GM12874 (cell line): ENCODE measurements around the gene CDK6.

Experiments
- TF ChIP-seq, protein P1 (sequence below): IDR thresholded peaks from 2 replicates; pipeline ENCODE4 v1.5.1; 2011; ENCODE audit warnings: low read depth, mild to moderate bottlenecking, control low read depth, low read length, moderate library complexity; ENCODE audit not compliant: insufficient read depth

CDK6 gene

DNA sequence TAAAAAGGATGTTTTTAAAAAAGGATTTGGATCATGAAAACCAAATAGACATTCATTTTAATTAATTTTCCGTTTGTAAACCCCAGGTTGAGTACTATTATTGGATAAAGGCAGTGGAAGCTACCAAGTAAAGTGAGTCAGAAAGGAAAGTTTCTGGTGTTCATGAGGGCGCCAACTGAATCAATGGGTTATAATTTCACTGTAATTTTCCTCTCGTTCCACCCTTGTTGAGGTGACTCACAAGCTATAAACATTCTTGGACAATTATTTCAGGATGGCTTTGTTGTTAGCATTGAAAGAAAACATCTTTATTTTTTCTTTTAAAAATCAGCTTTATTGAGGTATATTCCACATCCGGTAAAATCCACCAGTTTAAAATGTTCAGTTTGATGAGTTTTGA is 241.1 kb downstream of the CDK6 start:
- TF ChIP-seq, protein P1, sequence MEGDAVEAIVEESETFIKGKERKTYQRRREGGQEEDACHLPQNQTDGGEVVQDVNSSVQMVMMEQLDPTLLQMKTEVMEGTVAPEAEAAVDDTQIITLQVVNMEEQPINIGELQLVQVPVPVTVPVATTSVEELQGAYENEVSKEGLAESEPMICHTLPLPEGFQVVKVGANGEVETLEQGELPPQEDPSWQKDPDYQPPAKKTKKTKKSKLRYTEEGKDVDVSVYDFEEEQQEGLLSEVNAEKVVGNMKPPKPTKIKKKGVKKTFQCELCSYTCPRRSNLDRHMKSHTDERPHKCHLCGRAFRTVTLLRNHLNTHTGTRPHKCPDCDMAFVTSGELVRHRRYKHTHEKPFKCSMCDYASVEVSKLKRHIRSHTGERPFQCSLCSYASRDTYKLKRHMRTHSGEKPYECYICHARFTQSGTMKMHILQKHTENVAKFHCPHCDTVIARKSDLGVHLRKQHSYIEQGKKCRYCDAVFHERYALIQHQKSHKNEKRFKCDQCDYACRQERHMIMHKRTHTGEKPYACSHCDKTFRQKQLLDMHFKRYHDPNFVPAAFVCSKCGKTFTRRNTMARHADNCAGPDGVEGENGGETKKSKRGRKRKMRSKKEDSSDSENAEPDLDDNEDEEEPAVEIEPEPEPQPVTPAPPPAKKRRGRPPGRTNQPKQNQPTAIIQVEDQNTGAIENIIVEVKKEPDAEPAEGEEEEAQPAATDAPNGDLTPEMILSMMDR, result no peak

DNA sequence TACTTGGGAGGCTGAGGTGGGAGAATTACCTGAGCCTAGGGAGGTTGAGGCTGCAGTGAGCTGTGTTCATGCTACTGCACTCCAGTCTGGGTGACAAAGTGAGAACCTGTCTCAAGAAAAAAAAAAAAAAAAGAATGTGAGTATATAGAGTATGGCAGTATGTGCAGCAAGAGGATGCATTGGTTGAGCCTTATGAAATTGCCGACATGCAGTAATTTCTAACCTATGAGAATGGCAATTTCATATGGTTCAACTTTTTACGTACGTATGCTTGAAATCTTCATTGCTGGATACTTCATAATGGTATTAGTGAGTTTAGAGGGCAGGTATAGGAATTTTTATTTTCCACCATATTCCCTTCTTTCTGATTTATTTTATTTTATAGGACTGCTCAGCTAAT is 241.6 kb downstream of the CDK6 start:
- TF ChIP-seq, protein P1, result no peak

DNA sequence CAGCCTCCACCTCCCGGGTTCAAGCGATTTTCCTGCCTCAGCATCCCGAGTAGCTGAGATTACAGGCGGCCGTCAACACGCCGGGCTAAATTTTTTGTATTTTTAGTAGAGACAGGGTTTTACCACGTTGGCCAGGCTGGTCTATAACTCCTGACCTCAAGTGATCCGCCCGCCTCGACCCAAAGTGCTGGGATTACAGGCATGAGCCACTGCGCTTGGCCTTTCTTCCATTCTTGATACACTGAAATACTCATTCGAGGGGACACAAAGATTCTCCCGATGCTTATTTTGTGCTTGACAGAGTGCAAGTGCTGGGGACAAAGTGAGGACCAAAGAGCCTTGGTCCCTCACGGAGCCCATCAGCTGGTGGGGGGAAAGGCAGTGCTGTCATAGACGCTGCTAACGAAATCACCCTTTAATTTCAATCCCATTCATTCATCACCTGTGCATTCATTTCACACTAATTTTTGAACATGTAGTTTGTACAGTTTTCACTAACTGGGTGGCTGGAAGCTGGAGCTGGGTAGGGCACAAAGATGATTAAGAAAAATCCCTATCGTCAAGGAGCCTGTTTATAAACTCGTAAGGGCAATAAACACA is 245.6 kb downstream of the CDK6 start:
- TF ChIP-seq, protein P1, result no peak

DNA sequence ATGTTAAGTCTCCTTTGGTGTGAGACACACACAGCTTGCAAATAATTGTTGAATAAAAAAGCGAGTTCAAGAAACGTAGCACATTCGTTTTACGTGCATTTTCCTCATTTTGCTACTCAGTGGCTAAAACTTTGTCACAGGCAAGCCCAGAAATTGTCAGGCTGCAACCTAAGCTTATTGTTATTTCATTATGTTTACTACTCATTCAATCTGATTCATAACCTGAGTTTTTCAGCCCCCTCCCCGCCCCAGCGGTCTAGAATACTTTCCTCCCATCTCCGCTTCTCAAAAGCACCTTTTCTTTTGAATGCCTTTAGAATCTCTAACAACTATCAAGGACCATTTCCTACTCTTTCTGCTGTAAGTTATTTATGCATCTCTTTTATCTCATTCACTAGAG is 247.3 kb downstream of the CDK6 start:
- TF ChIP-seq, protein P1, result no peak

DNA sequence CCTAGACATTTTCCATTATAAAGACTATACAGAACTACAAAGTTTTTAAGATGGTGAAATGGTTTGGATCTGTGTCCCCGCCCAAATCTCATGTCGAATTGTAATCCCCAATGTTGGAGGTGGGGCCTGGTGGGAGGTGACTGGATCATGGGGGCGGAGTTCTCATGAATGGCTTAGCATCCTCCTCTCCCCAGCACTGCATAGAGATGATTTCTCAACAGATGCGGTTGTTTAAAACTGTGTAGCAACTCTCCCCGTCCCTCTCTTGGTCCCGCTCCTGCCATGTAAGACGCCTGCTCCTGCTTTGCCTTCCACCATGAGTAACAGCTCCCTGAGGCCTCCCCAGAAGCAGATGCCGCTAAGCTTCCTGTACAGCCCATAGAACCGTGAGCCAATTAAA is 247.8 kb downstream of the CDK6 start:
- TF ChIP-seq, protein P1, result no peak

DNA sequence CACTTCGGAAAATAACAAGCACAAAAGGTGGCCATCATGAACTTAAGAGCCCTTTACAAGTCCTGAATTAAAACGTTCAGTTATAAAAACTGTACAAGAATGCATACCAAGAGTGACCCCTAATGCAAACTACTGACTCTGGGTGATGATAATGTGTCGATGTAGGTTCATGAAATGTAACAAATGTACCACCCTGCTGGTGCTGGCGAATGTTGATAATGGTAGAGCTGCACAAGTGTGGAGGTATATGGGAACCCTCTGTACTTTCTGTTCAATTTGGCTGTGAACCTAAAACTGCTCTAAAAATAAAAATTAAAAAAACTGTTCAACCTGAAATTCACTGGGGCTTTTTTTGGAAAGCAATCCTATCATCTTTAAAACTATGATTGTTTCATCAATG is 249.5 kb downstream of the CDK6 start:
- TF ChIP-seq, protein P1, result no peak

DNA sequence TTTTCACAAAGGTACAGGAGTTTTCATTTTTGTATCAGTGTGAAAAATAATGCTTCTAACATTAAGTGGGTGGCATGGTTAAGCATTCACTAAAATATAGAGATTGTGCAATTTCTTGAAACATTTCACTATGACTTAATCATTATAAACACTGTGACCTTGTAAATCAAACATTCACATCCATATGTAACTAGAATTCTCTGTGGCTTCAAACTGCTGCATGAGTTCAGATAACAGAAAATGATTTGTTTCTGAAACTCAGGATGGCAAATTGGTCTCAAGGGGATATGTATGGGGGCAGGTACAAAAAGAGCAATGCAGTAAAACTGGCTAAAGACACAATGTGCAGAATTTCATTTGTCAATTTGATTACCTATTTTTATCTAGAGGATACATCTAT is 250.0 kb downstream of the CDK6 start:
- TF ChIP-seq, protein P1, result no peak
